HG03342 (cell line): Measurements from ENCODE around the gene PTCD1.
"Not testable (repeated sequence)": the region's sequence is repeated elsewhere in the genome, so short reads cannot be mapped to it uniquely, and the experiment has no call there.

Experiments
- ATAC-seq: cut with Tn5 transposase; IDR thresholded peaks from one replicate; pipeline ENCODE4 v1.9.1; 2021; ENCODE audit warnings: mild to moderate bottlenecking, moderate library complexity; ENCODE audit not compliant: unreplicated experiment

PTCD1 gene

GRCh38 chr7:99452541-99452940, 13.9 kb upstream of the PTCD1 start:
- ATAC-seq = no peak

DNA sequence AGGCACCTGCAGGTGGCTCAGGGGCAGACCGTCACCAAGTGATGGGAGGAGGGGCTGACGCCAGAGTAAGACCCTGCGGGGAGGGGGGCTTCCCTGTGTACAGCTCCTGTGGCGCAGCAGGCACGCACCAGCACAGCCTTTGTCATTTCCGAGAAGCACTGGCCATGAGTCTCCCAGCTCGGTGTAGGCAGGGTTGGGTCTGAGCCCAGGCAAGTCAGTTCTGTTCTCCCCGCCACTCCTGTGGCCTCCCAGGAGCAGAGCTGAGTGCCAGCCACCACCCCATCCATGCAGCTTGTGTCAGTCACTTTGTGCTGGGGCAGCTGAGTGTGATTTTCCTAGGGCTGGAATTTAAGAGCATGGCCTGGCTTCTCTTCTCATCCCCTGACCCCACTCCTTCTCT, 13.3 kb upstream of the PTCD1 start:
- no peak for ATAC-seq

GRCh38 chr7:99449326-99449725, 10.7 kb upstream of the PTCD1 start:
- ATAC-seq = no peak

- no peak for ATAC-seq
Measured at GRCh38 chr7:99448855-99449254, 10.3 kb upstream of the PTCD1 start.

GRCh38 chr7:99447943-99448342, 9.3 kb upstream of the PTCD1 start:
- no peak for ATAC-seq

- ATAC-seq = no peak
Measured at GRCh38 chr7:99446096-99446495, 7.5 kb upstream of the PTCD1 start.

DNA sequence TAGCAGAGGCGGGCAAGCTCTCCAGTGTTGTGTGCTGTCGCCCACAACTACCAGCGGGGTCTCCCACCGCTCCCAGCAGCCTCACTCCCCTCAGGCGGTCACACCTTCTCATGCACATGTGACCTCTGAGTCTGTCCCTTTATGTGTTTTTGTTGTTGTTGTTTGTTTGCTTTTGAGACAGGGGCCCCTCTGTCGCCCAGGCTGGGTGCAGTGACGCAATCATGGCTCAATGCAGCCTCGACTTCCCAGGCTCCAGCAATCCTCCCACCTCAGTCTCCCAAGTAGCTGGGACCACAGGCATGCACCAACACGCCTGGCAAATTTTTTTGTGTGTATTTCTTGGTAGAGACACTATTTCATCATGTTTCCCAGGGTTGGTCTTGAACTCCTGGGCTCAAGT, 1.6 kb upstream of the PTCD1 start:
- no peak for ATAC-seq

DNA sequence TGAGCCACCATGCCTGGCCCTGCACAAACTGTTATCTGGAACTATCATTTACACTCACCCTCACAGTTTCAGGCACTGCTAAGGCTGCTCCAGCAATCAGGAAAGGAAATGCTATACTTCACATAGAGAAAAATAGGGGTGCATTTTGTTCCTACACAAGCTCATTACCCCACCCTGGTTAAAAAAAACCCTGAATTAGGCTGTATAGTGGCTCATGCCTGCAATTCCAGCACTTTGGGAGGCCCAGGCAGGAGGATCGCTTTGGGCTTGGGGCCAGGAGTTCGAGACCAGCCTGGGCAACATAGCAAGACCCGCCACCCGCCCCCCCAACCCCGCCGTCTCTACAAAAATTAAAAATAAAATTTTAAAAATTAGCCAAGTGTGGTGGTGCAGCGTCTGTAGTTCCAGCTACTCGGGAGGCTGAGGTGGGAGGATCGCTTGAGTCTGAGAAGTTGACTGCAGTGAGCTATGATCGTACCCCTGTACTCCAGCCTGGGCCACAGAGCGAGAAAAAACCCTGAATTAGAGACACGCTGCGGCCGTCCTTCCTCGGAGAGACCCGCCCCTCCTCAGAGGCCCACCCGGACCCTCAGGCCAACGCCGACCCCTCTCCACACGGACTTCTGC, 539 bp downstream of the PTCD1 start:
- ATAC-seq = no peak

DNA sequence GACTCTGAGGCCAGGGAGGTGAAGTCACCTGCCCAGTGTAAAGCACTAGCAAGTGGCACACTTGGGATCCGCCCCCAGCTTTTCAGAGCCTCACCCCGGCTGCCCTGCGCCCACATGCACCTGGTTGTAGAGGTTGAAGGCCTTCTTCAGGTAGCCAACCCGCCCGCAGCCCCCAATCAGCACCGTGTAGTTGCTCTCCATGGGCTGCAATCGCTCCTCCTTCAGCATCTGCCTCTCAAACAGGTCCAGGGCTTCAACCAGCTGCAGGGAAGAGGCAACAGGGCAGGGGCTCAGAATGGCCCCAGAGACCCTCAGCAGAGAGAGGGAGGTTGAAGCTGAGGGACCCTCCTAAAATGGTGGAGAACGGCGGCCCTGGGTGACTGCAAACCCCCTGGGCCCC, 5.4 kb downstream of the PTCD1 start:
- no peak for ATAC-seq

DNA sequence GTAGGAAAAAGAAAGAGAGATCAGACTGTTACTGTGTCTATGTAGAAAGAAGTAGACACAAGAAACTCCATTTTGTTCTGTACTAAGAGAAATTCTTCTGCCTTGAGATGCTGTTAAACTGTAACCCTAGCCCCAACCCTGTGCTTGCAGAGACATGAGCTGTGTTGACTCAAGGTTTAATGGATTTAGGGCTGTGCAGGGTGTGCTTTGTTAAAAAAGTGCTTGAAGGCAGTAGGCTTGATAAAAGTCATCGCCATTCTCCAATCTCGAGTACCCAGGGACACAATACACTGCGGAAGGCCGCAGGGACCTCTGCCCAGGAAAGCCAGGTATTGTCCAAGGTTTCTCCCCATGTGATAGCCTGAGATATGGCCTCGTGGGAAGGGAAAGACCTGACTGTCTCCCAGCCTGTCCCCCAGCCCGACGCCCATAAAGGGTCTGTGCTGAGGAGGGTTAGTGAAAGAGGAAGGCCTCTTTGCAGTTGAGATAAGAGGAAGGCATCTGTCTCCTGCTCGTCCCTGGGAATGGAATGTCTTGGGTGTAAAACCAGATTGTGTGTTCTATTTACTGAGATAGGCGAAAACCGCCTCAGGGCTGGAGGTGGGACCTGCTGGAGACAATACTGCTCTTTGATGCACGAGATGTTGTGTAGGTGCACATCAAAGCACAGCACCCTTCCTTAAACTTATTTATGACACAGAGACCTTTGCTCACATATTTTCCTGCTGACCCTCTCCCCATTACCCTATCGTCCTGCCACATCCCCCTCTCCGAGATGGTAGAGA, 6.7 kb downstream of the PTCD1 start:
- ATAC-seq = not testable (repeated sequence)

- no peak for ATAC-seq
Measured at GRCh38 chr7:99429756-99430155, 8.8 kb downstream of the PTCD1 start.

DNA sequence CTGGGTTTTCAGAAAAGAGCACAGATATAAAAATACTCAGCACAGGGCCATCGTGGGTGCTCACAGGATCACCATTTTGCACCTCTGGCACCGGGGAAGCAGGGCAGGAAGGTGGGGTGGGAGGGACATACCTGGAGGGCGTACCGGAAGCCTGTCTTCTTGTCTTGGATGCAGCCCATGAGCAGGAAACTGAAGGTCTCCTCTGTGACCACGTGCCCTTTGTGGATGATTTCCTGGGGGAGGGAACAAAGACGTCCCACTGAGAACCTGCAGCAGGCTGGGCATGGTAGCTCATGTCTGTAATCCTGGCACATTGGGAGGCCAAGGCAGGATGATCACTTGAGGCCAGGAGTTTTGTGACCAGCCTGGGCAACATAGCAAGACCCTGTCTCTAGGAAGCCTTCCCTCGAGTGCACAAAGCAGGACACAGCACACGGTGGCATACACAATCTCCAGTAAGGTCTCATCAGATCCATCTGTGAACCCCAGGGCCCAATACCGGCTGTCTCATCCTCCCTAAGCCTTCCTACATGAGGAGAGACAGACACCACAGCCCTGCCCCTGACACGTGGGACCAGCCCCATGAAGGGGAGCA, 9.5 kb downstream of the PTCD1 start:
- ATAC-seq = no peak

- ATAC-seq = no peak
Measured at GRCh38 chr7:99424932-99425730, 13.5 kb downstream of the PTCD1 start.

- ATAC-seq = no peak
Measured at GRCh38 chr7:99422625-99423024, 16.0 kb downstream of the PTCD1 start.

DNA sequence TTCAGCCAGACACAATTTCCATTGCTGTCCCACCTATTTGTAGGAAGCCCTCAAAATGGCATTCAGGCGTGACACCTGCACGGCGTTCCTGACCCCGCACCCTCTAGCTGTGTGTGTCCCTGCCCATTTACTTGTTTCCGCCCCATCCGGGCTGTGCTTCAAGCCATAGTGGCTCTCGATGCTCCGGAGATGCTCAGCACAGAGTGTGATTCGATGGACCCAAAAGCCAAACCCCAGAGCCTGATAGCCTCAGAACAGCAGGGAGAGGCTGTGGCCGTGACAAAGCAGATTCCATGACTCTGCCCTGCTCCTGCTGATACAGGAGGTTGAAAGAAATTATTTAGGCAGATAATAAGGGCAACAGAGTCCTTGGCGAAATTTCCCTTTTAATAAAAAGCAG, 16.4 kb downstream of the PTCD1 start:
- no peak for ATAC-seq

DNA sequence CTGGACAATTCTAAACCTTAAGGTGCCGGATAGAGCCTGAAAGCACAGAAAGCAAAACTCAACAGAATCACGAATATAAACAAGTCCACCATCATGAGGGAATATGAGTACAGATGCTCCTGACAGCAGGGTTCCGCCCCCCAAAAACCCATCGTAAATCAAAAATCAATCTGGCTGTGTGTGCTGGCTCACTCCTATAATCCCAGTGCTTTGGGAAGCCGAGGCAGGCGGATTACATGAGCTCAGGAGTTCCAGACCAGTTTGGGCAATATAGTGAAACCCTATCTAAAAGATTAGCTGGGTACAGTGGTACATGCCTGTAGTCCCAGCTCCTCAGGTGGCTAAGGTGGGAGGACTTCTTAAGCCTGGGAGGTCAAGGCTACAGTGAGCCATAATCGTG, 17.6 kb downstream of the PTCD1 start:
- ATAC-seq = no peak

DNA sequence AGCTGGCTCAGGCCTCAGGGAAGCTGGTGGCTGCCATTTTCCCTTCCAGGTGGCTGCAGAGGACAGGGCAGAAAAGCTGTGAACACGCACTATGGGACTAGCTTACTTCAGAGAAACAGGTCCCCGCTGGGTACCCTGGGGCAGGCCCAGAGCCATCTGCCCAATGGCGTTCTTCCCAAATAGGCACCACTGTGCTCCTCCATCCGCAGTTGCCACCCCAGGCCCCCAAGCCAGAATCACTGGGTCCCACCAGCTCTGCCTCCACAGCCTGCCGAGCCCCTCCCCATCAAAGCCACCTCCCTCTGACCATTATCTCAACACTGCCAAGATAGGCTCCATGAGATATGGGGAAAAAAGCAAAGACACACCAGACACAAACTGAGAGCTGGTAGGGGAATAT, 18.4 kb downstream of the PTCD1 start:
- no peak for ATAC-seq

DNA sequence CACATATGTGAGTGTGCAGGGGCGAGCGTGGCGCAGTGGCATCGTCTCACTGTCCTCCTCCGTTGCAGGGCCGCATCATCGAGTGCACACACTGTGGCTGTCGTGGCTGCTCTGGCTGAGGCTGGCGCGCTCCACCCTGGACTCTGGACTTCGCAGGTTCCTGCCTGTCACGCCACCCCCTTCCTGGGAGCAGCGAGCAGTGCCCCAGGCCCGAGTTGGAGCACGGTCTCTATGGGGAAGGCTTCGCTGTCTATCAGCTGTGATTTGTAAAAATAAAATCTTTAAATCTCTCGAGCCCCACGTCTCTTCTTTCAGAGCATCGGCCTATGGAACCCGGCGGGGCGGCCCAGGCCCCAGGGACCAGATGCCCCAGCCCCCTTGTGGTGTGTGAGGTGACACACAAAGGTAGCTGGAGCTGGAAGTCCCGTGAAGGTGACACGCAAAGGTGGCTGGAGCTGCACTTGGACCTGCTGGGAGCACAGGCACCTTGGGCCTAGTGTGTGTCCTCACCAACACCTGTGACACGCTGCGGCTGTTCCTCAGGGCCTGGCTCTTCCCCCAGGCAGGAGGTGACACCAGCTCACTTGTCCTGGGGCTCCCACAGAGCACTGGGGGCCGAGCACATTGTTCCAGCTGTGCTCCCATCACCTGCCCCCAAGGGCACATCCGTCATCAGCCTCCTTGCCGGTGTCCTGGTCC, 19.1 kb downstream of the PTCD1 start:
- ATAC-seq = no peak

DNA sequence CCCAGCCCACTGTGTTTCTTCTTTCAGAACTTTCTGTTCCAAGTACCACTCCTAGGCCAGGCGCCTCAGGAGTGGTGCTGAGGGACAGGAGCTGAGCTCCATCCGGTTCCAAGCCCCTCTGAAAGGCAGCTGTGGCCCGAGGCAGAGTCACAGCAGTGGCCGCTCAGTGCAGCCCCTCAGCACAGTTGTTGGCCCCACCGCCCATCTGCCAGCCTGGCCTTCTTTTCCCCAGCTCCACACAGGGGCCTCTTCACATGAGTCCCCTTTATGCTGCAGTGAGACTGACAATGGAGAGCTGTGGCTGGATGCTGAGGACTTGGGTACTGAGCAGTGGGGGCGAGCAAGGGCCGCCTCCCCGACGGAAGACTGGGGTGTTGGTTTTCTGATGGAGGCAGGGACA, 20.3 kb downstream of the PTCD1 start:
- no peak for ATAC-seq

DNA sequence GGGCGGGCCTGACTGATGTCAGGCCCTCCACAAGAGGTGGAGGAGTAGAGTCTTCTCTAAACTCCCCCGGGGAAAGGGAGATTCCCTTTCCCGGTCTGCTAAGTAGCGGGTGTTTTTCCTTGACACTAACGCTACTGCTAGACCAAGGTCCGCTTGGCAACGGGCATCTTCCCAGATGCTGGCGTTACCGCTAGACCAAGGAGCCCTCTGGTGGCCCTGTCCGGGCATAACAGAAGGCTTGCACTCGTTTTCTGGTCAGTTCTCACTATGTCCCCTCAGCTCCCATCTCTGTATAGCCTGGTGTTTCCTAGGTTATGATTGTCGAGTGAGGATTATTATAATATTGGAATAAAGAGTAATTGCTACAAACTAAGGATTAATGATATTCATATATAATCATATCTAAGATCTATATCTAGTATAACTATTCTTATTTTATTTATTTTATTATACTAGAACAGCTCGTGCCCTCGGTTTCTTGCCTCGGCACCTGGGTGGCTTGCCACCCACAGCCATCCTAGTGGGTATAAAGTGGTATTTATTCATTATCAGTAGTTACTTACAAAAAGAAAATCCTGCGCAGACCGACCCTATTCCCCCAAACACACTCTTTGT, 23.0 kb downstream of the PTCD1 start:
- not testable (repeated sequence) for ATAC-seq
